ENCODE results near the gene TACO1. TPM values are rescaled to one million over a fixed set of nuclear protein-coding genes. Genes with fewer than 3 reads are reported as not detected.

The TACO1 gene
- 10 to 100 TPM; 11.4 to 18.3 (median 14.6) TPM for total RNA-seq

- H3K27me3 ChIP-seq, result no peaks in the 10 kb centered on the region
- ATAC-seq, result peak; percentile 93
- peak within 1 kb of the TSS; percentile 57 to 91 for H3K4me3 ChIP-seq
- H3K4me1 ChIP-seq, result peaks cover 3 to 28% (median 4%) of the 10 kb centered on the region in 3 donors
- no peaks in the 10 kb centered on the region for H3K9me3 ChIP-seq
- WGBS, 2 donors (ENCODE audit: low coverage in 1 of 2), result 1 to 3% methylated on average over 12 to 21 of the region's 61 CpGs
- TF ChIP-seq POLR2A (IDR thresholded peaks at IDR 0.05) (peak; percentile 61 to 62), EP300 (IDR thresholded peaks at IDR 0.05) (no peak), CTCF (IDR thresholded peaks at IDR 0.05) (peak in 1 of 4 experiments; percentile 23), POLR2AphosphoS5 (IDR thresholded peaks at IDR 0.05) (peak; percentile 76)
- H3K27ac ChIP-seq, result peak within 1 kb of the TSS; percentile 57 to 93 (median 90)
- peaks cover 0 to 27% of the 10 kb centered on the region in 2 donors for H3K36me3 ChIP-seq
These were observed at the start of gene TACO1 for GRCh38 chr17:63600569-63601438. TACO1 (plus strand) TSS chr17:63600895; CDS start chr17:63601084, 189 bp downstream.

- H3K27me3 ChIP-seq, result no peaks in the 10 kb centered on the region
- ATAC-seq, result no peak
- H3K27ac ChIP-seq, result no peak overlapping the region
- H3K4me3 ChIP-seq, result peak overlapping the region in 1 of 2 donors; percentile 95
- H3K36me3 ChIP-seq, result no peaks in the 10 kb centered on the region
- TF ChIP-seq POLR2AphosphoS5 (IDR thresholded peaks at IDR 0.05) (no peak), POLR2A (IDR thresholded peaks at IDR 0.05) (no peak), EP300 (IDR thresholded peaks at IDR 0.05) (no peak), CTCF (IDR thresholded peaks at IDR 0.05) (no peak)
- WGBS, 2 donors (ENCODE audit: low coverage in 1 of 2), result 33 to 54% methylated on average over 6 of the region's 6 CpGs
- H3K4me1 ChIP-seq, result peaks cover 0 to 73% (median 0%) of the 10 kb centered on the region in 3 donors
- H3K9me3 ChIP-seq, result no peaks in the 10 kb centered on the region
These were observed 48.5 kb upstream of the TACO1 start for GRCh38 chr17:63552211-63552610.

GRCh38 chr17:63555500-63556156 is 45.1 kb upstream of the TACO1 start:
- no peak for TF ChIP-seq CTCF (IDR thresholded peaks at IDR 0.05)
- peaks cover 0 to 85% (median 0%) of the 10 kb centered on the region in 3 donors for H3K4me1 ChIP-seq
- no peak for ATAC-seq
- no peaks in the 10 kb centered on the region for H3K9me3 ChIP-seq
- no peak overlapping the region for H3K27ac ChIP-seq
- no peak overlapping the region for H3K4me3 ChIP-seq
- WGBS, 2 donors (ENCODE audit: low coverage in 1 of 2), result 54 to 72% methylated on average over 7 of the region's 7 CpGs
- H3K27me3 ChIP-seq, result no peaks in the 10 kb centered on the region
- H3K36me3 ChIP-seq, result no peaks in the 10 kb centered on the region

GRCh38 chr17:63557416-63557815 is 43.3 kb upstream of the TACO1 start:
- Histone ChIP-seq H3K27me3 (no peaks in the 10 kb centered on the region), H3K9me3 (no peaks in the 10 kb centered on the region), H3K36me3 (no peaks in the 10 kb centered on the region), H3K4me3 (no peak overlapping the region), H3K27ac (no peak overlapping the region), H3K4me1 (peaks cover 0 to 70% (median 0%) of the 10 kb centered on the region in 3 donors)
- 96 to 100% methylated on average over 1 to 2 of the region's 2 CpGs for WGBS, 2 donors (ENCODE audit: low coverage in 1 of 2)
- TF ChIP-seq POLR2AphosphoS5 (IDR thresholded peaks at IDR 0.05) (no peak), EP300 (IDR thresholded peaks at IDR 0.05) (no peak), POLR2A (IDR thresholded peaks at IDR 0.05) (no peak), CTCF (IDR thresholded peaks at IDR 0.05) (no peak)
- no peak for ATAC-seq
